Naive thymus-derived CD8-positive, alpha-beta T cell (primary cell): ENCODE results near the gene GRIN1. TPM values are rescaled to one million over a fixed set of nuclear protein-coding genes. Genes with fewer than 3 reads are reported as not detected.
A peak's percentile ranks its signal among the peaks of the same experiment; 100 is the strongest.

ENCODE experiments used
- ATAC-seq, 2 donors: fragments of 150-1000 bp; cut with Tn5 transposase in 1 of 2; sonication (Bioruptor Pico), chemical (Tn5 transposase) in 1 of 2; 1 replicate in 1 of 2; 2 replicates in 1 of 2; pipeline ENCODE4 v1.10.0; 2021; ENCODE audit warnings: mild to moderate bottlenecking in 2 of 2, moderate library complexity in 2 of 2
- POLR2A ChIA-PET: fragments of 350-600 bp; sonication (Branson Sonifier 250); formaldehyde crosslinking; loops from one replicate; lab custom pipeline; 2021; ENCODE audit warnings: antibody characterized with exemption; lab: Charles Lee
- DNase-seq, 10 donors: peaks; one replicate each; pipeline versions ENCODE4 v3.0.0 to v3.0.0-alpha.2; 2020 to 2022
- H3K27ac Mint-ChIP-seq, 10 donors: one replicate each; pipeline ENCODE4 v1.8.0; 2020 to 2022; ENCODE audit warnings: mild to moderate bottlenecking in 10 of 10, mixed read lengths in 10 of 10, moderate library complexity in 4 of 10, inconsistent platforms in 1 of 10
- H3K27me3 Mint-ChIP-seq, 5 donors: one replicate each; pipeline ENCODE4 v1.8.0; 2021 to 2022; ENCODE audit warnings: mixed read lengths in 5 of 5
- H3K36me3 Mint-ChIP-seq, 3 donors: one replicate each; pipeline ENCODE4 v1.8.0; 2020 to 2022; ENCODE audit warnings: mixed read lengths in 3 of 3, mild to moderate bottlenecking in 2 of 3, inconsistent platforms in 1 of 3
- H3K4me1 Mint-ChIP-seq, 4 donors: one replicate each; pipeline ENCODE4 v1.8.0; 2021 to 2022; ENCODE audit warnings: mixed read lengths in 4 of 4
- H3K4me3 Mint-ChIP-seq, 10 donors: one replicate each; pipeline ENCODE4 v1.8.0; 2020 to 2022; ENCODE audit warnings: mild to moderate bottlenecking in 10 of 10, mixed read lengths in 10 of 10, moderate library complexity in 6 of 10, inconsistent platforms in 1 of 10
- H3K9me3 Mint-ChIP-seq, 9 donors: one replicate each; pipeline ENCODE4 v1.8.0; 2020 to 2022; ENCODE audit warnings: mixed read lengths in 9 of 9, mild to moderate bottlenecking in 3 of 9, inconsistent platforms in 1 of 9, moderate library complexity in 1 of 9
- polyA plus RNA-seq, 3 donors: library from polyadenylated mRNA; unstranded; fragments of 300-500 nt; fragmentation: Illumina TruSeq; gene quantifications; one replicate each; pipeline ENCODE4 v1.2.3, GENCODE V29; 2021
- total RNA-seq, 8 experiments: library from RNA in 2 of 8; stranded (reverse) in 2 of 8; gene quantifications; one replicate each; pipeline ENCODE4 v1.2.3 and lab custom pipeline; 2021 to 2026

The GRIN1 gene
- total RNA-seq (not detected), polyA plus RNA-seq (not detected), total RNA-seq (lab: John Stamatoyannopoulos, UW) (0 to 0.42 (median 0.07) reads per million in 6 experiments)

DNA sequence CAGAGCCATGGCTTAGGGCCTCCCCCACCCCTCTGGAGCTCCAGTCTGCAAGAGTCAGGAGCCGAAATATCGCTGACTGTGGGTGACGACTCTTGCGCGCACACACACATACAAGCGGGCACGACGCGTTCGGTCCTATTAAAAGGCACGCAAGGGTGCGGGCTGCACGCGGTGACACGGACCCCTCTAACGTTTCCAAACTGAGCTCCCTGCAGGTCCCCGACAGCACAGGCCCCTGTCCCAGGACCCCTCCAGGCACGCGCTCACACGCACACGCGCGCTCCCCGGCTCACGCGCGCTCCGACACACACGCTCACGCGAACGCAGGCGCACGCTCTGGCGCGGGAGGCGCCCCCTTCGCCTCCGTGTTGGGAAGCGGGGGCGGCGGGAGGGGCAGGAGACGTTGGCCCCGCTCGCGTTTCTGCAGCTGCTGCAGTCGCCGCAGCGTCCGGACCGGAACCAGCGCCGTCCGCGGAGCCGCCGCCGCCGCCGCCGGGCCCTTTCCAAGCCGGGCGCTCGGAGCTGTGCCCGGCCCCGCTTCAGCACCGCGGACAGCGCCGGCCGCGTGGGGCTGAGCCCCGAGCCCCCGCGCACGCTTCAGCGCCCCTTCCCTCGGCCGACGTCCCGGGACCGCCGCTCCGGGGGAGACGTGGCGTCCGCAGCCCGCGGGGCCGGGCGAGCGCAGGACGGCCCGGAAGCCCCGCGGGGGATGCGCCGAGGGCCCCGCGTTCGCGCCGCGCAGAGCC is at the start of gene GRIN1:
Gene GRIN1, plus strand, starts transcription at position 433 of the 746 bp plus-strand sequence. CDS start 333 bp downstream, outside the sequence.
- peaks cover 0 to 2% (median 2%) of the 10 kb centered on the region in 3 donors for H3K36me3 Mint-ChIP-seq
- peaks cover 21 to 85% (median 43%) of the 10 kb centered on the region in 5 donors for H3K27me3 Mint-ChIP-seq
- ATAC-seq (peak; percentile 78 to 94), DNase-seq (peak in 6 of 10 donors; percentile 37 to 71 (median 54))
- no peaks in the 10 kb centered on the region for H3K9me3 Mint-ChIP-seq
- peaks cover 0 to 4% (median 2%) of the 10 kb centered on the region in 4 donors for H3K4me1 Mint-ChIP-seq
- H3K27ac Mint-ChIP-seq: peak within 1 kb of the TSS in 1 of 10 donors; percentile 34
- POLR2A ChIA-PET: interaction anchor here (1.0 to 1.3 kb wide), 2 partner anchors 9 to 62 kb away, joined by 3 to 9 read pairs; partner anchors contain the start of gene TPRN
- peak within 1 kb of the TSS in 1 of 10 donors; percentile 15 for H3K4me3 Mint-ChIP-seq

DNA sequence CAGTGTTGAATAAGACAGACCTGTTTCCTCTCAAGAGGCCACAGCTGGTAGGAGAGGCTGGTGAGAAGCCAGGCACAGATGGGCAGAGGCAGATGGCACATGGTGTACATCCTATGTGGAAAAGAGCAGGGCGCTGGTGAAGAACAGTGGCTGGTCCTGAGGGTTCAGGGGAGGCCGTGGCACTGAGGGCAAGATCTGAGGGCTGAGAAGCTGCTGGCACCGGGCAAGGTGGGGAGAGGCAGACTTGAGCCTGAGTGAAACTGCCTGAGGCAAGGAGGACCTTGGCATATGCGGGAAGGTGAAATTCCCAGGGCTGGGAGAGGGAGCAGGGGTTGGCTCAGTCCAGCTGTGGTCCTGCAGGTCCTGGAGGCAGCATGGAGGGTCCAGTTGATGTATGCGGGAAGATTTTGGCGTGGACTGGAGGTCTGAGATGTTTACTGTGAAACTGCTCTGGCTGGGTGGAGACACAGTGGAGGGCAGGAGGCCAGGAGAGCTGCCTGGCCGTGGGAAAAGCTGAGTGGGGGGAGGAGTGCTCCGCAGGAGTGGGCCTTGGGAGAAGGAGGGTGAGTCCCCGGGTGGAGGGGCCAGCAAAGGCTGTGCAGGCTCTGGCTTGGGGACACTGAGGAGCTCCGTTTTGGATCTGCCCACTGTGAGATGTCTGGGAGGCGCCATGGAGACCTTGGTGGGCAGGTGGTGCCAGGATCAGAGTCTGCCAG is 49.6 kb upstream of the GRIN1 start:
- H3K36me3 Mint-ChIP-seq: peaks cover 0 to 44% (median 6%) of the 10 kb centered on the region in 3 donors
- H3K4me3 Mint-ChIP-seq: peak overlapping the region in 1 of 10 donors; percentile 37
- POLR2A ChIA-PET: interaction anchor here (1.6 to 6.7 kb wide), 3 partner anchors 13 to 20 kb away, joined by 5 to 73 read pairs (median 35); partner anchors contain the start of genes SAPCD2 and UAP1L1

GRCh38 chr9:137095664-137096517 is 43.1 kb upstream of the GRIN1 start:
- Mint-ChIP-seq H3K27ac (peak overlapping the region; percentile 91 to 97 (median 97)), H3K36me3 (peaks cover 0 to 42% (median 6%) of the 10 kb centered on the region in 3 donors)
- POLR2A ChIA-PET: interaction anchor here (0.6 to 2.9 kb wide), 20 partner anchors 9 to 686 kb away, joined by 3 to 63 read pairs (median 4); partner anchors contain the start of genes ANAPC2, DPP7, FBXW5 and MAN1B1

More for the DNA sequence above, 49.6 kb upstream of the GRIN1 start:
- peak overlapping the region in 6 of 10 donors; percentile 28 to 84 (median 75) for H3K27ac Mint-ChIP-seq
- H3K4me1 Mint-ChIP-seq: peaks cover 21 to 38% (median 35%) of the 10 kb centered on the region in 4 donors
- H3K27me3 Mint-ChIP-seq: no peaks in the 10 kb centered on the region
- DNase-seq (no peak), ATAC-seq (no peak)
- H3K9me3 Mint-ChIP-seq: no peaks in the 10 kb centered on the region

DNA sequence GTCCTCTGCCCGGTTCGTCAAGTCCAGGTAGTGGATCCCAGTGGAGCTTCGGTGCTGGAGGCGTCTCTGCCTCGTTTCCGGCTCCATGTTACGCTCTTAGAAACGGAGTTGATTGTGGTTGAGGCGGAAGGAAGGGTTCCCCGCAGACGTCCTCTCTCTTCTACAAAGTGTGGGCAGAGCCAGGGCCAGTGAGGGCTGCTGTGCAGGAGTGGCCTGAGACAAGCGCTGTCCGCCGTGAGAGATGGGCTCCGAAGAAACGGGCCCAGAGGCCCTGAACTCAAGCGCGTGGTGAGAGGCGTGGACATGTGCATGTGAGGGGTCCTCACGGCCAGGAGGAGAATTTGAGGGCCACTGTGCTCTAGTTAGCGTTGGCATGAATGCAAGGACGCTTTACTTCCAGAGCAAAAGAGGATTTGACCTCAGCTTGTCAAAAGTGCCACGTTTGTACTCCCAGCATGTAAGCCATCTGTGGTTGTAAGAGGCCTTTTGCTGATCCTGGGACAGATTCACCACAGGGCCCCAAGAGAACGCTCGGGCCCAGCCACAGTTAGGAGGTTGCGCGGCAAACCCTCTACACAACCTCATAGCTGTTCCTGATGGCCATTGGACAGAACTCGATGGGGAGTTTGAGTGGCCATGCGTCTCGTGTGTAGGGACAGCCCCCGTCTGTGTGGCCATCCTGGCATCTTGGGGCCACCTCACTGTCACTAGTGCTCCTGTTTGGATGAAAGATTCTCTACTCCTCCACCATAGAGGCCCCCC is 42.0 kb upstream of the GRIN1 start:
- peaks cover 0 to 34% (median 6%) of the 10 kb centered on the region in 3 donors for H3K36me3 Mint-ChIP-seq
- H3K4me1 Mint-ChIP-seq: peaks cover 7 to 21% (median 15%) of the 10 kb centered on the region in 4 donors
- H3K4me3 Mint-ChIP-seq: peak overlapping the region in 7 of 10 donors; percentile 15 to 90 (median 54)
- POLR2A ChIA-PET: interaction anchor here (0.5 to 2.9 kb wide), 7 partner anchors 10 to 396 kb away, joined by 3 to 63 read pairs (median 6); partner anchors contain the start of genes DPP7, MAN1B1, RNF224 and TUBB4B
- peak overlapping the region; percentile 91 to 97 (median 97) for H3K27ac Mint-ChIP-seq
- ATAC-seq (no peak), DNase-seq (no peak)
- no peaks in the 10 kb centered on the region for H3K27me3 Mint-ChIP-seq
- no peaks in the 10 kb centered on the region for H3K9me3 Mint-ChIP-seq

More at GRCh38 chr9:137095664-137096517, 43.1 kb upstream of the GRIN1 start:
- peak; percentile 77 to 93 (median 88) for DNase-seq
- Mint-ChIP-seq H3K4me3 (peak overlapping the region; percentile 81 to 90 (median 87)), H3K4me1 (peaks cover 7 to 21% (median 17%) of the 10 kb centered on the region in 4 donors), H3K9me3 (no peaks in the 10 kb centered on the region), H3K27me3 (no peaks in the 10 kb centered on the region)
- peak; percentile 99 for ATAC-seq

GRCh38 chr9:137097761-137098462 is 41.0 kb upstream of the GRIN1 start:
- no peaks in the 10 kb centered on the region for H3K9me3 Mint-ChIP-seq
- POLR2A ChIA-PET: interaction anchor here (0.6 to 2.9 kb wide), 4 partner anchors 11 to 302 kb away, joined by 3 to 63 read pairs (median 12); partner anchors contain the start of genes DPP7 and MAN1B1
- no peaks in the 10 kb centered on the region for H3K27me3 Mint-ChIP-seq
- peaks cover 0 to 26% (median 0%) of the 10 kb centered on the region in 3 donors for H3K36me3 Mint-ChIP-seq
- peaks cover 7 to 21% (median 15%) of the 10 kb centered on the region in 4 donors for H3K4me1 Mint-ChIP-seq
- no peak for DNase-seq
- no peak overlapping the region for H3K4me3 Mint-ChIP-seq
- no peak for ATAC-seq
- H3K27ac Mint-ChIP-seq: peak overlapping the region in 9 of 10 donors; percentile 22 to 97 (median 91)

GRCh38 chr9:137099231-137099630 is 39.7 kb upstream of the GRIN1 start:
- Mint-ChIP-seq H3K36me3 (peaks cover 0 to 24% (median 2%) of the 10 kb centered on the region in 3 donors), H3K4me1 (peaks cover 7 to 21% (median 15%) of the 10 kb centered on the region in 4 donors), H3K27me3 (no peaks in the 10 kb centered on the region), H3K27ac (peak overlapping the region in 5 of 10 donors; percentile 72 to 84 (median 74)), H3K4me3 (no peak overlapping the region), H3K9me3 (no peaks in the 10 kb centered on the region)
- POLR2A ChIA-PET: no interaction called here
- ATAC-seq: no peak
- no peak for DNase-seq

DNA sequence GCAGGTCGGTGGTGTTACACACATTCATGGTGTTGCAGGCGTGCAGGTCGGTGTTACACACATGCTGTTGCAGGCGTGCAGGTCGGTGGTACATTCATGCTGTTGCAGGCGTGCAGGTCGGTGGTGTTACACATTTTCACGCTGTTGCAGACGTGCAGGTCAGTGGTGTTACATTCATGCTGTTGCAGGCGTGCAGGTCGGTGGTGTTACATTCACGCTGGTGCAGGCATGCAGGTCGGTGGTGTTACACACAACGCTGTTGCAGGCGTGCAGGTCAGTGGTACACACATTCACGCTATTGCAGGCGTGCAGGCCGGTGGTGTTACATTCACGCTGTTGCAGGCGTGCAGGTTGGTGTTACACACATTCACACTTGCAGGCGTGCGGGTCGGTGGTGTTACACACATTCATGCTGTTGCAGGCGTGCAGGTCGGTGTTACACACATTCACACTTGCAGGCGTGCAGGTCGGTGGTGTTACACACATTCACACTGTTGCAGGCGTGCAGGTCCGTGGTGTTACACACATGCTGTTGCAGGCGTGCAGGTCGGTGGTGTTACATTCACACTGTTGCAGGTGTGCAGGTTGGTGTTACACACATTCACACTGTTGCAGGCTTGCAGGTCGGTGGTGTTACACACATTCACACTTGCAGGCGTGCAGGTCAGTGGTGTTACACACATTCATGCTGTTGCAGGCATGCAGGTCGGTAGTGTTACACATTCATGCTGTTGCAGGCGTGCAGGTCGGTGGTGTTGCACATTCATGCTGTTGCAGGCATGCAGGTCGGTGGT is 35.6 kb upstream of the GRIN1 start:
- DNase-seq: no peak
- Mint-ChIP-seq H3K4me1 (peaks cover 0 to 2% (median 0%) of the 10 kb centered on the region in 4 donors), H3K9me3 (no peaks in the 10 kb centered on the region), H3K4me3 (no peak overlapping the region), H3K27ac (no peak overlapping the region), H3K27me3 (no peaks in the 10 kb centered on the region), H3K36me3 (peaks cover 0 to 35% (median 2%) of the 10 kb centered on the region in 3 donors)
- no peak for ATAC-seq
- POLR2A ChIA-PET: no interaction called here

GRCh38 chr9:137105814-137106661 is 32.9 kb upstream of the GRIN1 start:
- ATAC-seq: no peak
- no peak overlapping the region for H3K4me3 Mint-ChIP-seq
- POLR2A ChIA-PET: interaction anchor here (0.7 to 1.6 kb wide), 5 partner anchors 10 to 118 kb away, joined by 3 to 5 read pairs (median 4); no protein-coding TSS in a partner anchor
- no peak overlapping the region for H3K27ac Mint-ChIP-seq
- H3K36me3 Mint-ChIP-seq: peaks cover 0 to 36% (median 2%) of the 10 kb centered on the region in 3 donors
- no peaks in the 10 kb centered on the region for H3K9me3 Mint-ChIP-seq
- H3K27me3 Mint-ChIP-seq: no peaks in the 10 kb centered on the region
- H3K4me1 Mint-ChIP-seq: no peaks in the 10 kb centered on the region
- DNase-seq: no peak

- H3K9me3 Mint-ChIP-seq: no peaks in the 10 kb centered on the region
- DNase-seq (no peak), ATAC-seq (no peak)
- peaks cover 0 to 36% (median 2%) of the 10 kb centered on the region in 3 donors for H3K36me3 Mint-ChIP-seq
- POLR2A ChIA-PET: interaction anchor here (1.5 to 1.6 kb wide), 2 partner anchors 11 to 17 kb away, joined by 4 to 5 read pairs; no protein-coding TSS in a partner anchor
- no peaks in the 10 kb centered on the region for H3K27me3 Mint-ChIP-seq
- H3K27ac Mint-ChIP-seq: no peak overlapping the region
- no peak overlapping the region for H3K4me3 Mint-ChIP-seq
- no peaks in the 10 kb centered on the region for H3K4me1 Mint-ChIP-seq
Observed at GRCh38 chr9:137106662-137107250, 32.2 kb upstream of the GRIN1 start.
